Stimulated activated CD4-positive, alpha-beta T cell treated with anti-CD3 and anti-CD28 coated beads, Interleukin-4, amount 100 ng/mL, for 4 hours (primary cell): ENCODE measurements around the gene RDH14.

ENCODE experiments used
- DNase-seq, 2 experiments: peaks; one replicate each; pipeline ENCODE4 v3.0.0-alpha.2; 2020

The RDH14 gene

DNA sequence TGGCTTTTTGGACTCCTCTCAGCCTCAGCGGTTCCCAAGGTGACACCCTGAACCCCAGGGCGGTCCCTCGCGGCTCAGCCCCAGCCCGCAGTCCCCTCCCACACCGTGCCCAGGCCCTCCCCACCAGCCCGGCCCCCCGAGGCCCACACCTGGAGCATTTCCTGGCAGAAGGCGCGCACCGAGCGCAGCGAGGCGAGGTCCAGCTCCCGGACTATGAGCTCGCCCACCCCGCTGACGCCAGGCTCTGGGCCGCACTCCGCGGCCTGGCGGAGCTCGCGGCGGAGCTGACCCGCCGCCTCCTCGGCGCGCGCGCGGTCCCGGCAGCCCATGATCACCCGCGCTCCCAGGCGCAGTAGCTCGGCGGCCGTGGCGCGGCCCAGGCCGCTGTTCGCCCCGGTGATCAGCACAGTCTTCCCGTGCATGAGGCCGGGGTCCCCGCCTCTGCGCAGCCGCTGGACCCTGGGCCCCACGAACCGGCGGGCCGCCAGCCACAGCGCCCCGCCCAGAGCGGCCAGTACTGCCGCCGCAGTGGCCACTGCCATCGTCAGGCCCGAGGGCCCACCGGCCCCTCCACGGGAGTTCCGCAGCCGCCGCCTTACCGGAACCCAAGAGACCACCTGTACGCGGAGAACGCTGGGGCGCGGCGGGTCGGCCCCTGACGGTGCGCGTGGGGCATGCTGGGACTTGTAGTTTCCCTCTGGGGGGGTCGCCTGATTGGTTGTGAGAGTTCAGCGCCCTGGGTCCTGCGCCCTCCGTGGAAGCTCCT is at the start of gene RDH14:
Gene RDH14 (minus strand): TSS at position 623 of the 766 bp plus-strand sequence. CDS start 81 bp downstream, at position 542.
- DNase-seq = peak; percentile 89 to 92

DNA sequence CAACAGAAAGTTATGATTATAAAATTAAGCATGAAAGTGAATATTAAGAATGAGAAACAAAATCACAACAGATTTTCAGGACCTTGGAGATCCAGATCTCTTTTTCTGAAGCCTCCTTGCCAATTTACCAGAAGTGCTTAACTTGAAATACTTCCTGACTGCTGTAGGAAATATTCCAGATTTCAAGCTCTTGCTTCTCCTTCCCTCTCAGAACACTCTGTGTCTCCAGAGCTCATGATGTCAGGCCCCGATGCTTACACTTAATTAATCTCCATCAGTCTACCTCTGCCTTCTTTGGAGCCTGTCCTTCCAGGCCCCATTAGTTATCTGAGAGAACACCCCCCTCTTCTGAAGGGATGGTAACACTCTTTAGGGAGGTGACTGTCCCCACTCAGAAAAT is 49.6 kb upstream of the RDH14 start:
- DNase-seq = no peak

- DNase-seq = no peak
Measured at GRCh38 chr2:18605115-18605514, 44.7 kb upstream of the RDH14 start.

DNA sequence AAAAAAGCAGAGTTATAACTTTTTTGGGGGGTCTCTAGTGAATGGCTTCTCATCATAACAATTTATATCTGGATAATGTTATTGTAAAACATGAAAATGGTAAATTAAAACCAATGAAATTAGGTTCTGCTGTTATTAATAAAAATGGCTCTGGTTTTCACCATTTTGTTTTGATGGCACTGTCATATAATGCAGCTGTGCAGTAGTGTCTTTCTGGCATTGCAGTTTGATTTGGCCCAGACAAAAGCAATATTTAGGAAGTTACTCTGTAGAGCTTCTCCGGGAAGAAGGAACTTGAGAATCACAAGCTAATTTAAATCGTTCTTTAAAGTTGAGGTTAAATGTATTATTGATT is 44.1 kb upstream of the RDH14 start:
- no peak for DNase-seq

DNA sequence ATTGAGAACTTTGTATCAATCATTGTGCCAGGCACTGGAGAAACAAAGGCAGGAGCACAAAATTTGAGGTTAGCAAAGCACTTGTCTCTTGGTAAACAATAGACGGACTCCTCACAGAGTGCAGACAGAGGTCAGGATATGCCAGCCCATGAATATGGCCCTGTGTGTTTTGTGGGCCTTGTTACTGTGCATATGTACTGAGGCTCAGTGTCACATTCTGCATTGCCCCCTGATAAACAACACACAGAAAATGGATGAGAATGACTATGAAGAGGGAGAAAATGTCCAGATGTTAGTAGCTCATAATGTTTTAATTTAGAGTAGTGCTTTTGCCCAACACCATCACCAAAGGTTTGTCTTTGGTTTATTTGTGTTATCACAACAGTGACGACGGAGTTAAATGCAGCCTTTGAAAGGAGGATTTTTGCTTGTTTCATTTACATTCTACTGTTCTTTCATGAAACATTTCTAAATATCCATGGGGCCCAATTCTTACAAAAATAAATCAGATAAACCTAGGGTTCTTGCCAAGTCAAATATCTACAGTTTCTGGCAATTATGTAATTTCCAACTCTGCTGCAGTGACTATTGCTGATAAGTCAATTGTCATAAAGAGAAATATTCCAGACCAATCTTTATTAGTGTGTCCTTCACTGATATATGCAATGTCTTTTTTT is 43.5 kb upstream of the RDH14 start:
- DNase-seq = no peak

DNA sequence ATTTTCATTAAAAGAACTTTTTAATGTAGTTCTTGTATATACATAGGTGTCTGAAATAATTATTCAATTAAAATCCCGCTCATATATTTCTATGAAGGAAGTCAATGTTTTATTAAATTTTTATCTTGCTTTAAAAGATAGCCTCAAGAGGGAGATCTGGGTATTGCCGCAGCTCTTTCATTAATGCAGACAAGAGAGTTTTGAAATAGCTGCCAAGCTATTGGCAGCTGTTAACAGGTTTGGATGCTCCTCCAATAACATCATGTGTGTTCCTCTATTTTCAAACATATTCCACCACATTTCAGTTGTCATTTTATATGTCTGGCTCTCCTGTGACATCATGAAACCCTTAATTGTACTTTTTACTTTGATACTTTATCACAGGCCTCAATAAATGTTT is 41.8 kb upstream of the RDH14 start:
- no peak for DNase-seq

GRCh38 chr2:18600255-18600613 is 39.8 kb upstream of the RDH14 start:
- no peak for DNase-seq

GRCh38 chr2:18599509-18600254 is 39.2 kb upstream of the RDH14 start:
- no peak for DNase-seq

GRCh38 chr2:18598848-18599484 is 38.5 kb upstream of the RDH14 start:
- no peak for DNase-seq

GRCh38 chr2:18597618-18598017 is 37.2 kb upstream of the RDH14 start:
- DNase-seq = no peak

GRCh38 chr2:18596993-18597392 is 36.5 kb upstream of the RDH14 start:
- DNase-seq = no peak

GRCh38 chr2:18593496-18593895 is 33.0 kb upstream of the RDH14 start:
- DNase-seq = no peak

- no peak for DNase-seq
Measured at GRCh38 chr2:18592372-18592771, 31.9 kb upstream of the RDH14 start.

- no peak for DNase-seq
Measured at GRCh38 chr2:18589354-18589753, 28.9 kb upstream of the RDH14 start, which contains the start of gene NT5C1B. NT5C1B (minus strand) TSS chr2:18589569; CDS start chr2:18589468, 101 bp downstream.

- no peak for DNase-seq
Measured at GRCh38 chr2:18588802-18589201, 28.3 kb upstream of the RDH14 start.

DNA sequence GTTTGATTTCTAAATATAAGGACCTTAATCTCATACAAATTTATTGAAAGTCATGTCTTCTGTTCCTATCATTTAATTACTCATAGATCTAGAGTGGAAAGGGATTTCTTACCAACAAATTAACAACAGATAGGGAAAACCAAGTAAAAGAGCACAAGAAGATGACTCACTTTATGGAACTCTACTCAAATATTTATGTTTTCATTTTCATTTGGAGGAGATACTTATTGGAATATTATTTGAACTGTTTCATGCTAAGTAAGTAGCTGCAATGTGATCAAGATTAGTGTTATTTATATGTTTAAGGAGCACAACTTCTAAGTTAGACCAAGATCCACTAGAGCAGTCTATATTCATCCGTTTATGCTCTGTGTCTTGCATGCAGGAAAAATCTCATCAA is 27.6 kb upstream of the RDH14 start:
- DNase-seq = no peak

- DNase-seq = no peak
Measured at GRCh38 chr2:18585526-18585925, 25.1 kb upstream of the RDH14 start.

GRCh38 chr2:18584608-18584954 is 24.1 kb upstream of the RDH14 start:
- no peak for DNase-seq

- no peak for DNase-seq
Measured at GRCh38 chr2:18583905-18584607, 23.6 kb upstream of the RDH14 start.

GRCh38 chr2:18580606-18581005 is 20.2 kb upstream of the RDH14 start:
- no peak for DNase-seq

DNA sequence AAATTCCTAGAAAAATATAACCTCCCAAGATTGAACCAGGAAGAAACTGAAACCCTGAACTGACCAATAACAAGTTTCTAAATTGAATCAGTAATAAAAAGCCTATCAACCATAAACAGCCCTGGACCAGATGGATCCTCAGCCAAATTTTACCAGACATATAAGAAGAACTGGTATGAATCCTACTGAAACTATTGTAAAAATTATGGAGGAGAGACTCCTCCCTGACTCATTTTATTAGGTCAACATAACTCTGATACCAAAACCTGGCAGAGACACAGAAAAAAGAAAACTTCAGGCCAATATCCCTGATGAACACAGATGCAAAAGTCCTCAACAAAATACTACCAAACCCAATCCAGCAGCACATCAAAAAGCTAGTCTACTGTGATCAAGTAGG is 17.6 kb upstream of the RDH14 start:
- no peak for DNase-seq

DNA sequence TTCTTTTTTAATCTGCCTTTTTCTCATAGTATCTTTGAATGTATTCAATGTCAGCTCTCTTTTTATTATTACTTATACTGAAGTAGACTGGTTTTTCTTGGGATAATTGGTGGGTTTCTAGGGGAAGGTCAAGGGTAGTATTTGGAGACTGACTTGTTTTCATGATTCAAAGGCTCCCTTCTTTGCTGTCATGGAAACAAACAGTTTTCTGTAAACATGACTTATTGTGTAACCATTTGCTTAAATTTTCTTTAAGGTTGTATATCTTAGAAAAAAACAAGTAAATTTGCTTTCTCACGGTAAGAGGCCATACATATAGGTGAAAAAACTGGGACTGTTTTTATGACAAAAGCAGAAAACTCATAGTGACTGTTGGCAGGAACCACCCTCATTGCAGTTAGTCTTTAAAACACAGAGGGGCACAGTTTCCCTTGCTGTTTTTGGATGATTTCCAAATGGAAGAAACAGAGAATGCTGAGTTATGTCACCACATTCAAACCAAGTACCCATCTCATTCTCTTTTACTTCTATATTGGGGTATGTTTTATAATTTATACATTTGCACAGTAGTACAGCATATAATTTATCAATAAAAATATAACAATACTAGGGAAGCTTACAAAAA is 5.8 kb upstream of the RDH14 start:
- no peak for DNase-seq

DNA sequence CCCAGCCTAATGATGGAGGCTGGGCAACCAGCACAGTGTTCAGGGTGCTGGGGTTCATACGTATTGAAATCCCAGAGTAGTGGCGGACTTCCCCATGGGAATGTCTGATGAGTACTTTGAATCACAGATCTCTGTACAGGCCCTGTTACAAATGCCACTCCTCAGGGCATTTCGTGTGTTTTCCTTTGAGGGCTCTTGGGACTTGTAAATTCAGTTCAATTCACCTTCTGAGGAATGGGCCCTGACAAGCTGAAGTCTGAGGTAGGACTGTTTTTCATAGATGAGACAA is 288 bp upstream of the RDH14 start:
- DNase-seq = no peak
